Mesangial cell (primary cell): ENCODE results near the gene OR8K1. TPM values are rescaled to one million over a fixed set of nuclear protein-coding genes. Genes with fewer than 3 reads are reported as not detected.

Source experiments
- total RNA-seq: library from RNA; depleted of rRNA; stranded (reverse); fragments of >200 nt; gene quantifications from 2 replicates; pipeline ENCODE4 v1.2.3, GENCODE V29; 2015

OR8K1 gene
- total RNA-seq, result not detected in 2 replicates

DNA sequence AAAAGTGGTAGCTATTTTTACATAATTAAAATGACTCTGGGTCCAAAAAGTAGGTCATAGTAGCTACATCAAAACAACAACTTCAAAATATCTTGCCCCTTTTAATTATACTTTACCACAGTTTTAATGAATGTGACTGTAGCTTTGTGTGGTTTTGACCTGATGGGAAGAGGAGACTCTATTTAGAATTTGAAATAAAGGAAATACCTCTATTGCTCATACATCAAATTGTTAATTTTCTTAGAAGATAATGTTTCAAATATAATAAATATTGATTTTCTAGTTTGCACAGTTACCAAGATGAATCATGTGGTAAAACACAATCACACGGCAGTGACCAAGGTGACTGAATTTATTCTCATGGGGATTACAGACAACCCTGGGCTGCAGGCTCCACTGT, at the start of gene OR8K1:
Gene OR8K1, plus strand, starts transcription at position 301 of the 400 bp plus-strand sequence. Its CDS starts 0 bp downstream, at position 301.

DNA sequence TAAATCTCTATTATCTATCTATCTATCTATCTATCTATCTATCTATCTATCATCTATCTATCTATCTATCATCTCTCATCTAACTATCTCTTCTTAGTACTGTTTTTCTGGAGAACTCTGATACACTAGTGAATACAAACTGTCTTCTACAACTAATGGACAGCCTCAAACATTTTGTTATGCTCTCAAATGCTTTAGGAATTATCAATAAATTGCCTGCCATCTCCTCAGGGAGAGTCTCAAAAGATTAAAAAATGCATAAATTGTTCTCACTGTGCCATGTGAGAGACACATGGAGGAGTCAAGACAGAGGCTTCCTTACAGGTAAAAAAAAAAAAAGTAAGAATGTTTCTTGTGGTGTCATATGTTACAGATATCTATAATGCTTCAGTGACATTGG, 31.0 kb upstream of the OR8K1 start, which contains the start of gene OR8K3:
Gene OR8K3, plus strand, starts transcription at position 301 of the 400 bp plus-strand sequence. CDS start 3,163 bp downstream, outside the sequence.

GRCh38 chr11:56353991-56354390, 8.2 kb downstream of the OR8K1 start, which contains the start of gene OR8J1:
TSS of gene OR8J1 (plus strand) at chr11:56354291. CDS start at chr11:56360247, 5,956 bp downstream.

GRCh38 chr11:56375324-56375723, 29.5 kb downstream of the OR8K1 start, which contains the start of gene OR8U1:
TSS of gene OR8U1 (plus strand) at chr11:56375624. CDS start at chr11:56375624, 0 bp downstream.

Other genes with a start within 250 kb of the OR8K1 start
- gene OR8H2, start 242.4 kb upstream of the OR8K1 start, total RNA-seq, result not detected in 2 replicates
- gene OR8H3, start 223.7 kb upstream of the OR8K1 start, total RNA-seq, result not detected in 2 replicates
- gene OR8J3, start 205.8 kb upstream of the OR8K1 start, total RNA-seq, result not detected in 2 replicates
- not detected in 2 replicates for gene OR8K5, start 185.7 kb upstream of the OR8K1 start, total RNA-seq
- not detected in 2 replicates for gene OR5J2, start 169.4 kb upstream of the OR8K1 start, total RNA-seq
- gene OR5T2, start 111.8 kb upstream of the OR8K1 start, total RNA-seq, result not detected in 2 replicates
- gene OR5T3, start 93.8 kb upstream of the OR8K1 start, total RNA-seq, result not detected in 2 replicates
- gene OR5T1, start 71.9 kb upstream of the OR8K1 start, total RNA-seq, result not detected in 2 replicates
- gene OR8H1, start 53.8 kb upstream of the OR8K1 start, total RNA-seq, result not detected in 2 replicates
- gene OR8K3, start 30.9 kb upstream of the OR8K1 start, total RNA-seq, result not detected in 2 replicates
- not detected in 2 replicates for gene OR8J1, start 8.3 kb downstream of the OR8K1 start, total RNA-seq
- gene OR8U1, start 29.6 kb downstream of the OR8K1 start, total RNA-seq, result not detected in 2 replicates
- gene OR5AL1, start 66.7 kb downstream of the OR8K1 start, total RNA-seq, result not detected in 2 replicates
- gene OR5M3, start 127.3 kb downstream of the OR8K1 start, total RNA-seq, result not detected in 2 replicates
- gene OR5M8, start 145.3 kb downstream of the OR8K1 start, total RNA-seq, result not detected in 2 replicates
- not detected in 2 replicates for gene OR5M11, start 197.2 kb downstream of the OR8K1 start, total RNA-seq
- not detected in 2 replicates for gene OR5M10, start 231.7 kb downstream of the OR8K1 start, total RNA-seq